Measurements from ENCODE around the gene DNAL1.

Gene DNAL1

GRCh38 chr14:73709904-73710469 is 65.2 kb downstream of the DNAL1 start:
- no peaks in the 10 kb centered on the region for H3K9me3 ChIP-seq (replicated peaks in 1 of 11)
- peaks cover 0 to 4% (median 0%) of the 10 kb centered on the region in 11 experiments; a peak in 1 of 22 replicates for H3K36me3 ChIP-seq
- H3K27me3 ChIP-seq: peaks cover 0 to 13% (median 7%) of the 10 kb centered on the region in 11 experiments; a peak in 10 of 22 replicates
- H3K4me3 ChIP-seq: no peak overlapping the region
- H4K20me1 ChIP-seq: peaks cover 0 to 31% (median 14%) of the 10 kb centered on the region in 11 experiments; a peak in 18 of 22 replicates
- TF ChIP-seq Cebpa-rat (IDR thresholded peaks at IDR 0.05): no peak
- H3K27ac ChIP-seq: no peak overlapping the region
- H3K4me1 ChIP-seq: peaks cover 25 to 38% (median 29%) of the 10 kb centered on the region in 10 experiments
- no peak overlapping the region for H3K9ac ChIP-seq
- H3K4me2 ChIP-seq: no peak overlapping the region

GRCh38 chr14:73710737-73711136 is 66.0 kb downstream of the DNAL1 start:
- no peak overlapping the region for H3K27ac ChIP-seq
- no peak overlapping the region for H3K9ac ChIP-seq
- peaks cover 0 to 13% (median 7%) of the 10 kb centered on the region in 11 experiments; a peak in 10 of 22 replicates for H3K27me3 ChIP-seq
- H3K36me3 ChIP-seq: peaks cover 1 to 10% (median 5%) of the 10 kb centered on the region in 11 experiments; a peak in 20 of 22 replicates
- no peaks in the 10 kb centered on the region for H3K9me3 ChIP-seq (replicated peaks in 1 of 11)
- no peak overlapping the region for H3K4me3 ChIP-seq
- peaks cover 25 to 44% (median 29%) of the 10 kb centered on the region in 10 experiments for H3K4me1 ChIP-seq
- peak overlapping the region in 4 of 11 experiments; percentile 90 to 99 (median 94); a peak in 8 of 22 replicates for H3K4me2 ChIP-seq
- TF ChIP-seq Cebpa-rat (IDR thresholded peaks at IDR 0.05): no peak
- peaks cover 3 to 38% (median 20%) of the 10 kb centered on the region in 11 experiments; a peak in 19 of 22 replicates for H4K20me1 ChIP-seq

DNA sequence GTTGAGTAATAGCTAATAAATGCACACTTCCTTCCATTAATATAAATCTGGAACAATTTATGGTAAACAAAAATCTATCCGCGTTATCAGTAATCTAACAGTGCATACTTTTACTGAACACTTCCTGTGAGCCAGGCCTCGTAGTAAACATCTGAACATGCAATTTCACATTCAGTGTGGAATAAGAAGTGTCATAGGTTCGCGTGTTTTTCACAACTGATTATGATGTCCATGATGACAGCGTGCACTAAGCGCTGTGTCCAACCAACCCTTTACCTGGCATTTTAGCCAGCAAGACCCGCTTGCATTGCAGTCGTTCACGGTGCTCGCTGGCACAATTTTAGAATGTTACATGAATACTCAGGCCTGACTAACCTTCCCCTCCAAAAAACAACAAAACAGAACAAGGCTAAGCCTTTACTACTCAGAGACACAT is 67.3 kb downstream of the DNAL1 start:
- Histone ChIP-seq H3K9me3 (replicated peaks in 1 of 11) (no peaks in the 10 kb centered on the region), H3K4me3 (peak overlapping the region; percentile 69 to 86 (median 76); a peak in 19 of 20 replicates), H3K9ac (peak overlapping the region; percentile 80 to 89 (median 83); a peak in 20 of 22 replicates), H3K4me1 (peaks cover 25 to 50% (median 29%) of the 10 kb centered on the region in 10 experiments), H3K27me3 (peaks cover 0 to 13% (median 7%) of the 10 kb centered on the region in 11 experiments; a peak in 10 of 22 replicates), H3K36me3 (peaks cover 12 to 24% (median 17%) of the 10 kb centered on the region in 11 experiments), H3K4me2 (peak overlapping the region; percentile 81 to 99 (median 96)), H4K20me1 (peaks cover 13 to 50% (median 32%) of the 10 kb centered on the region in 11 experiments; a peak in 20 of 22 replicates), H3K27ac (no peak overlapping the region; a peak in 1 of 22 replicates)
- no peak for TF ChIP-seq Cebpa-rat (IDR thresholded peaks at IDR 0.05)

DNA sequence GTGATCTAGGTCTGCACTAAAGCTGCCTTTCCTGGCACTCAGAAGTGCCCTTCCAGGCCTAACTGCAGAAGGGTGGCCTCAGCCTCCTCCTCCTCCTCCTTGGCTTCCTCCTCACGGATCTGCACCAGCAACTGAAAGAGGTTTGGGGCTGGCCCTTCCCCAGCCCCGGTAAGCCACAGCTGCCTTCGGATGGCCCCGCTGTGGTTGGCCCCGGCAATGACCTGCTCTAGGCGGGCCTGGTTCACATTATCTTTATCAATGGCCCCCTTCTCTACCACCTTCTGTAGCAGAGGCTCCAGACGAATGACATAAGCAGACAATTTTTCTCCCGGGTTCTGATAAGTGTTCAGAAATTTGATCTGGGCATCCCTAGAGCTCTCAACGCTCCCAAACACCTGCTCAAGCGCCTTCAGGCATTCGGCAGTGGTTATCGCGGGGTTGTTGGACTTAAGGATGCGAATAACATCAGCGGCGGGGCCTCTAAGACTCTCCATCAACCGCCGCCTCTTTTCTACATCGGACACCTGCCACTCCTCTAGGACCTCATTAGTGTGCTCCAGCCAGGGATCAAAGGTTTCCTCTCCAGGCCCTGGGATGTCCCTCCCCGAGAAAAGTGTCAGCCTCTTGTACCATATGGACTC is 67.9 kb downstream of the DNAL1 start:
- H3K4me1 ChIP-seq: peaks cover 25 to 50% (median 29%) of the 10 kb centered on the region in 10 experiments
- H3K9me3 ChIP-seq (replicated peaks in 1 of 11): no peaks in the 10 kb centered on the region
- H3K4me3 ChIP-seq: peak overlapping the region; percentile 69 to 86 (median 76)
- peak overlapping the region; percentile 80 to 89 (median 83) for H3K9ac ChIP-seq
- H3K4me2 ChIP-seq: peak overlapping the region; percentile 81 to 99 (median 96)
- peak overlapping the region in 4 of 11 experiments; percentile 75 to 83 (median 81); a peak in 3 of 22 replicates for H3K27ac ChIP-seq
- peaks cover 0 to 13% (median 7%) of the 10 kb centered on the region in 11 experiments; a peak in 10 of 22 replicates for H3K27me3 ChIP-seq
- H4K20me1 ChIP-seq: peaks cover 18 to 56% (median 38%) of the 10 kb centered on the region in 11 experiments; a peak in 20 of 22 replicates
- no peak for TF ChIP-seq Cebpa-rat (IDR thresholded peaks at IDR 0.05)
- peaks cover 18 to 29% (median 23%) of the 10 kb centered on the region in 11 experiments for H3K36me3 ChIP-seq

DNA sequence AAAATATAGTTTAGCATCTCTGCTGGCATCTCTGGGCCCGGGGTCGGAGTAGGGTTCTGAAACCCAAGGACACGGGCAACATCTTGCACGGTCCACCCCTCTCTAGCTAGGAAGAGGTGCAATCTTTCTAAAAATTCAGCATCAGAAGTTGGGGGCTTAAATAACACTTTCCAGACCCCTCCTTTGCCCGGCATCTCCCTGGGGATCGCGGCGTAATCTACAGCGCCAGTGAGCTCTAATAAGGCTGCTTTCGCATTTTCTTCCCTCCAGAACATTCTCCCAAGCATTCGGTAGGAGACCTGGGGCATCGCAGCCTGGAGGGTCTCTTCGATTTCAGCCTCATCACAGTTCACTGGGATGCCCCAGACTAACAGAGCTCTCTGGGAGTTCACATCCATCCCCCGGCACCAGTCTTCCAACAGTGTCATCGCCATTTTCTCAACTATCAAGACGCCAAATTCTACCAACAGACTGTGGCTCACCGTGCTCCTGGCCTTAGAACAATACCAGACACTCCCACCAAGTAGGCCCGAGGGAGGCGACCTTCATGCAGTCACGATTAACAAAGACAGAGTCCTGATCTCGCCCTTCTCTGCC is 68.5 kb downstream of the DNAL1 start:
- no peak for TF ChIP-seq Cebpa-rat (IDR thresholded peaks at IDR 0.05)
- peak overlapping the region; percentile 81 to 99 (median 96) for H3K4me2 ChIP-seq

GRCh38 chr14:73713803-73714655 is 69.2 kb downstream of the DNAL1 start, which contains the start of gene PNMA1:
Gene PNMA1 (minus strand): TSS chr14:73714384. CDS start chr14:73713639, 745 bp downstream.
- Histone ChIP-seq H3K36me3 (peaks cover 31 to 43% (median 37%) of the 10 kb centered on the region in 11 experiments), H3K27me3 (peaks cover 0 to 13% (median 7%) of the 10 kb centered on the region in 11 experiments; a peak in 10 of 22 replicates), H3K4me1 (peaks cover 25 to 50% (median 29%) of the 10 kb centered on the region in 10 experiments), H4K20me1 (peaks cover 31 to 69% (median 51%) of the 10 kb centered on the region in 11 experiments; a peak in 20 of 22 replicates), H3K9ac (peak within 1 kb of the TSS; percentile 80 to 89 (median 83)), H3K27ac (peak within 1 kb of the TSS; percentile 72 to 86 (median 79)), H3K4me2 (peak within 1 kb of the TSS; percentile 81 to 99 (median 96)), H3K9me3 (replicated peaks in 1 of 11) (no peaks in the 10 kb centered on the region), H3K4me3 (peak within 1 kb of the TSS; percentile 69 to 86 (median 76))
- no peak for TF ChIP-seq Cebpa-rat (IDR thresholded peaks at IDR 0.05)

More for the DNA sequence above, 68.5 kb downstream of the DNAL1 start:
- Histone ChIP-seq H3K27ac (peak overlapping the region; percentile 72 to 86 (median 79)), H4K20me1 (peaks cover 25 to 62% (median 45%) of the 10 kb centered on the region in 11 experiments; a peak in 20 of 22 replicates), H3K9ac (peak overlapping the region; percentile 80 to 89 (median 83)), H3K9me3 (replicated peaks in 1 of 11) (no peaks in the 10 kb centered on the region), H3K4me3 (peak overlapping the region; percentile 69 to 86 (median 76)), H3K27me3 (peaks cover 0 to 13% (median 7%) of the 10 kb centered on the region in 11 experiments; a peak in 10 of 22 replicates), H3K4me1 (peaks cover 25 to 50% (median 29%) of the 10 kb centered on the region in 10 experiments), H3K36me3 (peaks cover 24 to 36% (median 30%) of the 10 kb centered on the region in 11 experiments)

DNA sequence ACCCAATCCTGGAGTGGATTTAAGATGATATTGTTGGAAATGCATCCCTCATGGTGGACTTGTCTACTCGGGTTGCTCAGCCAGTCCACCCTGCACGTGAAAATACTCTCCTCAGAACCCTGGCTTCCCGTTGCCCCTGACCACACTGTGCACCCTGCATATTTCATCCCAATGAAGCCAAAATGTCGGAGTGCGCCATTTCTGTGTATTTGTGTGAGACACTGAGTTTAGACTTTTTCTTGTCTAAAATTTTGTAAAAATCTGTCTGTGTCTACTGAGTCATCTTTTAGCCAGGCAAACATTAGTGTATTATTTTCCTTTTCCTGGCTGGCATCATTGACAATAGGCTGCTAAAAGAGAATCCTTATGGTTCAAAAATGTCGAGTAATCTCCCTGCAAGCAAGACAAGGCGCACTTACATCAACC is 69.9 kb downstream of the DNAL1 start:
- H3K4me3 ChIP-seq: peak overlapping the region; percentile 69 to 86 (median 76); a peak in 18 of 20 replicates
- TF ChIP-seq Cebpa-rat (IDR thresholded peaks at IDR 0.05): no peak
- H3K4me1 ChIP-seq: peaks cover 25 to 50% (median 29%) of the 10 kb centered on the region in 10 experiments
- H3K36me3 ChIP-seq: peaks cover 36 to 49% (median 42%) of the 10 kb centered on the region in 11 experiments
- H4K20me1 ChIP-seq: peaks cover 36 to 74% (median 56%) of the 10 kb centered on the region in 11 experiments; a peak in 20 of 22 replicates
- peak overlapping the region in 1 of 11 experiments; percentile 83; a peak in 2 of 22 replicates for H3K27ac ChIP-seq
- no peaks in the 10 kb centered on the region for H3K9me3 ChIP-seq (replicated peaks in 1 of 11)
- H3K9ac ChIP-seq: peak overlapping the region in 8 of 11 experiments; percentile 80 to 89 (median 82); a peak in 9 of 22 replicates
- peaks cover 0 to 13% (median 7%) of the 10 kb centered on the region in 11 experiments; a peak in 10 of 22 replicates for H3K27me3 ChIP-seq
- peak overlapping the region; percentile 81 to 99 (median 96) for H3K4me2 ChIP-seq

Data from BLaER1 treated with 17β-estradiol and CSF1 and Interleukin-3, amounts not matched to agents 10 nM and 100 nM (cell line).